Osteocyte (in vitro differentiated cells): ENCODE data around the gene SLC39A11. TPM values are rescaled to one million over a fixed set of nuclear protein-coding genes. Genes with fewer than 3 reads are reported as not detected.
A peak's percentile ranks its signal among the peaks of the same experiment; 100 is the strongest.

Experiments used
- DNase-seq: peaks from one replicate; pipeline ENCODE4 v3.0.0; 2021; ENCODE audit warnings: mixed read lengths; ENCODE audit not compliant: unreplicated experiment; ENCODE audit errors: extremely low spot score
- H3K27ac Mint-ChIP-seq: one replicate; pipeline ENCODE4 v1.8.0; 2021; ENCODE audit warnings: mild to moderate bottlenecking, mixed read lengths; ENCODE audit not compliant: unreplicated experiment
- H3K27me3 Mint-ChIP-seq: one replicate; pipeline ENCODE4 v1.8.0; 2021; ENCODE audit warnings: mixed read lengths; ENCODE audit not compliant: unreplicated experiment
- H3K36me3 Mint-ChIP-seq: one replicate; pipeline ENCODE4 v1.8.0; 2021; ENCODE audit warnings: mixed read lengths; ENCODE audit not compliant: unreplicated experiment
- H3K4me1 Mint-ChIP-seq: one replicate; pipeline ENCODE4 v1.8.0; 2021; ENCODE audit warnings: mixed read lengths; ENCODE audit not compliant: unreplicated experiment
- H3K4me3 Mint-ChIP-seq: one replicate; pipeline ENCODE4 v1.8.0; 2021; ENCODE audit warnings: mild to moderate bottlenecking, moderate library complexity, mixed read lengths; ENCODE audit not compliant: unreplicated experiment
- H3K9me3 Mint-ChIP-seq: one replicate; pipeline ENCODE4 v1.8.0; 2021; ENCODE audit warnings: mixed read lengths; ENCODE audit not compliant: unreplicated experiment
- total RNA-seq: library from RNA; stranded (reverse); gene quantifications from 2 replicates; pipeline ENCODE4 v1.2.1, GENCODE V29; 2021
- TF ChIP-seq, protein P1 (sequence below): fragments of 200-600 bp; sonication (generic); IDR thresholded peaks from 2 replicates; pipeline ENCODE4 v1.5.0; 2021; ENCODE audit warnings: antibody characterized with exemption, mild to moderate bottlenecking, moderate library complexity

Gene SLC39A11
- total RNA-seq, 1 donor from 2014 or later, result 50.2 TPM

DNA sequence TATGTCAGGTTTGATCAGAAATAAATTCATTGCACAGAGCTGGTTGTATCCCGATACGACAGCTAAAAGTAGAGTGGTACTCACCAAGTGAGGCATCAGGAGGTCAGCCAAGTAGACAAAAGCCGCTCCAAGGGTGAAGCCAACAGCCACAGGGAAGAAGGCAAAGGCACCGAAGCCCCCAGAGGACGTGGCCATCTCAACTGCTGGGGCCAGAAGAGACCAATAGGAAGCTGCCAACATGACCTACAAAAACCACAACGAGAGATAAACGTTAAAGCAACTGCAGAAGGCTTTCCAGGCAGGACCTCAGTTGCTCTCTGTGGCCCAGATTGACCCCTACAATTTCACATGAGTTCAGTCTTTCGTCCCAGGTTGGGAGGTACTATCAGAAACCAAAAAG is 61.0 kb downstream of the SLC39A11 start:
- Mint-ChIP-seq H3K27ac (no peak overlapping the region), H3K36me3 (peaks cover 17% of the 10 kb centered on the region), H3K27me3 (no peaks in the 10 kb centered on the region), H3K9me3 (no peaks in the 10 kb centered on the region), H3K4me1 (peaks cover 38% of the 10 kb centered on the region), H3K4me3 (no peak overlapping the region)
- TF ChIP-seq, protein P1, sequence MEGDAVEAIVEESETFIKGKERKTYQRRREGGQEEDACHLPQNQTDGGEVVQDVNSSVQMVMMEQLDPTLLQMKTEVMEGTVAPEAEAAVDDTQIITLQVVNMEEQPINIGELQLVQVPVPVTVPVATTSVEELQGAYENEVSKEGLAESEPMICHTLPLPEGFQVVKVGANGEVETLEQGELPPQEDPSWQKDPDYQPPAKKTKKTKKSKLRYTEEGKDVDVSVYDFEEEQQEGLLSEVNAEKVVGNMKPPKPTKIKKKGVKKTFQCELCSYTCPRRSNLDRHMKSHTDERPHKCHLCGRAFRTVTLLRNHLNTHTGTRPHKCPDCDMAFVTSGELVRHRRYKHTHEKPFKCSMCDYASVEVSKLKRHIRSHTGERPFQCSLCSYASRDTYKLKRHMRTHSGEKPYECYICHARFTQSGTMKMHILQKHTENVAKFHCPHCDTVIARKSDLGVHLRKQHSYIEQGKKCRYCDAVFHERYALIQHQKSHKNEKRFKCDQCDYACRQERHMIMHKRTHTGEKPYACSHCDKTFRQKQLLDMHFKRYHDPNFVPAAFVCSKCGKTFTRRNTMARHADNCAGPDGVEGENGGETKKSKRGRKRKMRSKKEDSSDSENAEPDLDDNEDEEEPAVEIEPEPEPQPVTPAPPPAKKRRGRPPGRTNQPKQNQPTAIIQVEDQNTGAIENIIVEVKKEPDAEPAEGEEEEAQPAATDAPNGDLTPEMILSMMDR, result no peak
- DNase-seq, result no peak

DNA sequence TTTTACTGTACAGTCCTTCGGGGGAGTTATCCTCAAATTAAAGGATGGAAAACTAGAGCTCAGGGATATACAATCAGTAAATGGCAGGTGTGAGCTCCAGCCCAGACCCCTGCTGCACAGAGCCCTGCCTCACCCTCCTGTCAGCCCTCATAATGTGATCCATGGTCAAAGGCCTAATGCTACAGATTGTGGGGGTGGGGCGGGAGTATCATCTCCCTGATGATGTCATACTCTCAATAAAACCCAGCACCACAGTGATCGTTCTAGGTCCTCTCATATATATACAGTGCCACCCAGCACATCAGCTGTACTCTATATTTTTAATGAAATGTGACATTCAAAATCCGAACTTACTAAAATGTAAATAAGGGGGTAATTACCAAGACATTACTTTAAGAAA is 61.5 kb downstream of the SLC39A11 start:
- Mint-ChIP-seq H3K4me1 (peaks cover 42% of the 10 kb centered on the region), H3K36me3 (peaks cover 17% of the 10 kb centered on the region), H3K9me3 (no peaks in the 10 kb centered on the region), H3K4me3 (no peak overlapping the region), H3K27me3 (no peaks in the 10 kb centered on the region), H3K27ac (no peak overlapping the region)
- no peak for DNase-seq
- TF ChIP-seq, protein P1, result no peak

DNA sequence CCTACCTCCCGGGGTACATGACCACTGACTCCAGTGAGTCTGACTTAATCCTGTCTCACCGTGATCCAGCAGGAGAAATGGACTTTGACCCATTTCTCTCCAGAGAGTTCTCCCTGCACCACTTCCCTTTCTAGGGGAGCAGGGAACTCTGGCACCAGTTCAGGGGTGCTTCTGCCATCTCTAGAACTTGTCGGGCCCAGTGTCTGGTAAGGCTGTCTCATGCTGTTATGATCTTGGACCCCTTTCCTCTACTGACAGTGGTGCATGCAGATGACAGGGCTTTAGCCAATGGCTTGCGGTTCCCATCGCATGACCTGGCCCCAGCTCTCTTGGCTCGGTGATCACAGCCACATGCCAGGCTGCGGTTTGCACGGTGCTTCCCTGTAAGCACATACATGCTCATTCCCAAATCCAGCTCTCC is 62.0 kb downstream of the SLC39A11 start:
- H3K4me3 Mint-ChIP-seq, result no peak overlapping the region
- DNase-seq, result no peak
- no peak overlapping the region for H3K27ac Mint-ChIP-seq
- TF ChIP-seq, protein P1, result no peak
- H3K36me3 Mint-ChIP-seq, result peaks cover 17% of the 10 kb centered on the region
- no peaks in the 10 kb centered on the region for H3K9me3 Mint-ChIP-seq
- no peaks in the 10 kb centered on the region for H3K27me3 Mint-ChIP-seq
- H3K4me1 Mint-ChIP-seq, result peaks cover 46% of the 10 kb centered on the region

DNA sequence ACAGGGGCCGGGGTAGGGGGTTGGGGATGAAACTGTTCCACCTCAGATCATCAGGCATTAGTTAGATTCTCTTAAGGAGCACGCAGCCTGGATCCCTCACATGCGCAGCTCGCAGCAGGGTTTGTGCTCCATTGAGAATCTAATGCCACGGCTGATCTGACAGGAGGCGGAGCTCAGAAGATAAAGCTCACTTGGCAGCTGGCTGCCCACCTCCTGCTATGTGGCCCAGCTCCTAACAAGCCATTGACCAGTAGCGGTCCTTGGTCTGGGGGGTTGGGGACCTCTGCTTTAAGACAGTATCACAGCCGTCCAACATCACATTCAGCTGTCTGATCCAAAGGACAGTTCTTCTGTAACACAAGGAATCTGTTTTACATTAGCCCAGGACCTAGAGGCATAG is 62.5 kb downstream of the SLC39A11 start:
- H3K9me3 Mint-ChIP-seq, result no peaks in the 10 kb centered on the region
- TF ChIP-seq, protein P1, result no peak
- H3K36me3 Mint-ChIP-seq, result peaks cover 17% of the 10 kb centered on the region
- H3K27ac Mint-ChIP-seq, result no peak overlapping the region
- H3K4me1 Mint-ChIP-seq, result peaks cover 50% of the 10 kb centered on the region
- no peak overlapping the region for H3K4me3 Mint-ChIP-seq
- no peaks in the 10 kb centered on the region for H3K27me3 Mint-ChIP-seq
- DNase-seq, result no peak

DNA sequence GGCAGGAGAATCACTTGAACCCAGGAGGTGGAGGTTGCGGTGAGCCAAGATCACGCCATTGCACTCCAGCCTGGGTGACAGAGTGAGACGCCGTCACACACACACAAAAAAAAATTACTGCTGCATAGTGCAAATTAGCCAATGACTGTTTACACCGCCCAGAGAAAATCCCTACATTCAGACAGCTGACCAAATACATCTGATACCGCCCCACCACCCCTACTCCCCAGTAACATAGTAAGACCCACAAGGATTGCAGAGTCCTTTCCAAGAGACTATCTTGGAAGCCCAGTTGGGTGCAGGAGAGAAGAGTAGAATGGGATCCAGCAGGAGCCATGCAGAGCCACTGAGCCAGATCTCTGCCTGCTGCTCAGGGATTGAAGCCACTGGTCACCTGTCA is 63.5 kb downstream of the SLC39A11 start:
- TF ChIP-seq, protein P1, result no peak
- DNase-seq, result no peak
- Mint-ChIP-seq H3K27ac (peak overlapping the region; percentile 94), H3K27me3 (no peaks in the 10 kb centered on the region), H3K36me3 (peaks cover 14% of the 10 kb centered on the region), H3K4me1 (peaks cover 50% of the 10 kb centered on the region), H3K9me3 (no peaks in the 10 kb centered on the region), H3K4me3 (no peak overlapping the region)
